Prostate gland (tissue), 2 donors: Measurements from ENCODE around the gene ZSWIM2. TPM values are rescaled to one million over a fixed set of nuclear protein-coding genes. Genes with fewer than 3 reads are reported as not detected.
"Not testable (repeated sequence)": the region's sequence is repeated elsewhere in the genome, so short reads cannot be mapped to it uniquely, and the experiment has no call there.

ENCODE experiments used
- DNase-seq: peaks from one replicate; pipeline ENCODE4 v3.0.0-alpha.2; 2019; ENCODE audit warnings: low spot score
- H3K27ac ChIP-seq, 2 donors: fragments of 200-600 bp; sonication (generic); 2 replicates each; pipeline ENCODE4 v1.5.1; 2017 to 2019
- H3K27me3 ChIP-seq: fragments of 200-600 bp; sonication (generic); replicated peaks from 2 replicates; pipeline ENCODE4 v1.5.1; 2019; ENCODE audit not compliant: insufficient read depth
- H3K36me3 ChIP-seq, 2 donors: fragments of 200-600 bp; sonication (generic); 1 replicate in 1 of 2; 2 replicates in 1 of 2; pipeline versions ENCODE4 v1.5.1 to v1.8.1; 2017 to 2019
- H3K4me1 ChIP-seq: fragments of 200-600 bp; sonication (generic); replicated peaks from 2 replicates; pipeline ENCODE4 v1.5.1; 2019
- H3K4me3 ChIP-seq, 2 donors: fragments of 200-600 bp; sonication (generic); 2 replicates each; pipeline ENCODE4 v1.5.1; 2017 to 2019
- H3K9me3 ChIP-seq: fragments of 200-600 bp; sonication (generic); 2 replicates; pipeline ENCODE4 v1.5.1; 2017
- CTCF ChIP-seq, 4 experiments: fragments of 200-600 bp in 2 of 4; fragments of 450-650 bp in 2 of 4; sonication (generic) in 2 of 4; IDR thresholded peaks; 1 replicate in 3 of 4; 2 replicates in 1 of 4; pipeline ENCODE4 v1.5.1; 2016 to 2019; ENCODE audit warnings: antibody characterized with exemption in 4 of 4, mild to moderate bottlenecking in 2 of 4, moderate library complexity in 2 of 4
- POLR2A ChIP-seq: fragments of 450-650 bp; IDR thresholded peaks from one replicate; pipeline ENCODE4 v1.6.1; 2016; ENCODE audit warnings: antibody characterized with exemption, mild to moderate bottlenecking
- POLR2AphosphoS5 ChIP-seq: sonication (generic); formaldehyde crosslinking; IDR thresholded peaks from one replicate; pipeline ENCODE4 v1.6.1; 2017; ENCODE audit warnings: antibody characterized with exemption
- WGBS: methylation state at CpG from one replicate; pipeline ENCODE4 v1.1.5; 2018; 5-methylcytosine and 5-hydroxymethylcytosine counted together
- intact Hi-C: fragments of 100-400 bp; cut with DNase I; formaldehyde crosslinking; loops from one replicate; pipeline ENCODE4 v1.14.2; 2022
- total RNA-seq, 2 donors: library from RNA; depleted of rRNA; stranded (reverse); fragments of >200 nt; gene quantifications; one replicate each; pipeline ENCODE4 v1.1.0, GENCODE V29; 2016

ZSWIM2 gene
- total RNA-seq, 2 donors from 2014 or later: 2.3 TPM; not detected in 1

- Histone ChIP-seq H3K27ac (no peak overlapping the region), H3K4me3 (no peak overlapping the region), H3K36me3 (no peaks in the 10 kb centered on the region), H3K27me3 (no peaks in the 10 kb centered on the region), H3K9me3 (no peaks in the 10 kb centered on the region), H3K4me1 (no peaks in the 10 kb centered on the region)
- DNase-seq: no peak
- intact Hi-C loops: no loop called here
- WGBS: 71% methylated on average over 1 of the region's 1 CpG
- no peak for TF ChIP-seq CTCF (IDR thresholded peaks at IDR 0.05)
- TF ChIP-seq POLR2AphosphoS5: no peak
- no peak for TF ChIP-seq POLR2A
Observed at GRCh38 chr2:186806591-186806990, 42.4 kb downstream of the ZSWIM2 start.

GRCh38 chr2:186798604-186799003, 50.4 kb downstream of the ZSWIM2 start:
- intact Hi-C loops, H3K4me1 ChIP-seq: not testable (repeated sequence)

GRCh38 chr2:186784930-186785329, 64.0 kb downstream of the ZSWIM2 start:
- 86% methylated on average over 4 of the region's 4 CpGs for WGBS
- no peak overlapping the region for H3K4me3 ChIP-seq
- no peaks in the 10 kb centered on the region for H3K4me1 ChIP-seq
- H3K27me3 ChIP-seq: no peaks in the 10 kb centered on the region
- DNase-seq: no peak
- H3K27ac ChIP-seq: no peak overlapping the region
- intact Hi-C loops: no loop called here
- no peak for TF ChIP-seq POLR2AphosphoS5
- no peak for TF ChIP-seq POLR2A
- no peak for TF ChIP-seq CTCF (IDR thresholded peaks at IDR 0.05)
- H3K36me3 ChIP-seq: no peaks in the 10 kb centered on the region
- H3K9me3 ChIP-seq: no peaks in the 10 kb centered on the region

More at GRCh38 chr2:186798604-186799003, 50.4 kb downstream of the ZSWIM2 start:
- H3K27me3 ChIP-seq, DNase-seq, H3K9me3 ChIP-seq, H3K27ac ChIP-seq, H3K4me3 ChIP-seq, H3K36me3 ChIP-seq: not testable (repeated sequence)
- 95% methylated on average over 1 of the region's 1 CpG for WGBS

GRCh38 chr2:186783254-186783653, 65.7 kb downstream of the ZSWIM2 start:
- Histone ChIP-seq H3K27ac (no peak overlapping the region), H3K4me3 (no peak overlapping the region), H3K9me3 (no peaks in the 10 kb centered on the region), H3K36me3 (no peaks in the 10 kb centered on the region), H3K27me3 (no peaks in the 10 kb centered on the region), H3K4me1 (no peaks in the 10 kb centered on the region)
- intact Hi-C loops: no loop called here
- TF ChIP-seq POLR2AphosphoS5 (no peak), CTCF (IDR thresholded peaks at IDR 0.05) (no peak), POLR2A (no peak)
- no peak for DNase-seq

GRCh38 chr2:186780701-186781316, 68.2 kb downstream of the ZSWIM2 start:
- H3K27ac ChIP-seq: no peak overlapping the region
- H3K27me3 ChIP-seq: no peaks in the 10 kb centered on the region
- no peak overlapping the region for H3K4me3 ChIP-seq
- WGBS: 55% methylated on average over 4 of the region's 4 CpGs
- no peaks in the 10 kb centered on the region for H3K36me3 ChIP-seq
- no peaks in the 10 kb centered on the region for H3K9me3 ChIP-seq
- no peak for TF ChIP-seq POLR2AphosphoS5
- no peak for TF ChIP-seq CTCF (IDR thresholded peaks at IDR 0.05)
- no peak for TF ChIP-seq POLR2A
- intact Hi-C loops: no loop called here
- DNase-seq: no peak
- no peaks in the 10 kb centered on the region for H3K4me1 ChIP-seq

Other genes with a start within 250 kb of the ZSWIM2 start
- gene FAM171B, start 155.1 kb downstream of the ZSWIM2 start, total RNA-seq: 1 to 10 TPM; 4.0 to 6.0 TPM